Uterus (tissue), 4 donors: ENCODE results near the gene LNPEP. TPM values are rescaled to one million over a fixed set of nuclear protein-coding genes. Genes with fewer than 3 reads are reported as not detected.

ENCODE experiments used
- DNase-seq, 2 donors: peaks; one replicate each; pipeline ENCODE4 v3.0.0-alpha.2; 2019 to 2020
- H3K27ac ChIP-seq, 2 donors: fragments of 200-600 bp; sonication (generic); 1 replicate in 1 of 2; 2 replicates in 1 of 2; pipeline ENCODE4 v1.5.1; 2016 to 2018
- H3K27me3 ChIP-seq, 2 donors: fragments of 200-600 bp; sonication (generic); one replicate each; pipeline ENCODE4 v1.5.1; 2018 to 2019; ENCODE audit warnings: control low read depth in 1 of 2
- H3K36me3 ChIP-seq, 2 donors: fragments of 200-600 bp; sonication (generic); one replicate each; pipeline ENCODE4 v1.5.1; 2019; ENCODE audit warnings: control low read depth in 1 of 2
- H3K4me1 ChIP-seq, 2 donors: fragments of 200-600 bp; sonication (generic); one replicate each; pipeline ENCODE4 v1.5.1; 2018 to 2019; ENCODE audit warnings: control low read depth in 1 of 2
- H3K4me3 ChIP-seq, 2 donors: fragments of 200-600 bp; sonication (generic); 1 replicate in 1 of 2; 2 replicates in 1 of 2; pipeline ENCODE4 v1.5.1; 2018 to 2019; ENCODE audit warnings: mild to moderate bottlenecking in 1 of 2
- H3K9me3 ChIP-seq, 2 donors: fragments of 200-600 bp; sonication (generic); one replicate each; pipeline ENCODE4 v1.5.1; 2019; ENCODE audit warnings: control low read depth in 1 of 2
- CTCF ChIP-seq, 4 experiments: fragments of 200-600 bp in 2 of 4; fragments of 450-650 bp in 2 of 4; sonication (generic) in 2 of 4; IDR thresholded peaks; one replicate each; pipeline ENCODE4 v1.5.1; 2016 to 2019; ENCODE audit warnings: antibody characterized with exemption in 4 of 4, mild to moderate bottlenecking in 2 of 4, moderate library complexity in 1 of 4
- POLR2A ChIP-seq, 2 donors: fragments of 450-650 bp; IDR thresholded peaks; one replicate each; pipeline ENCODE4 v1.6.1; 2016; ENCODE audit warnings: antibody characterized with exemption in 2 of 2, mild to moderate bottlenecking in 1 of 2, moderate library complexity in 1 of 2
- intact Hi-C: fragments of 100-400 bp; cut with DNase I; formaldehyde crosslinking; loops from one replicate; pipeline ENCODE4 v1.15.1; 2023; ENCODE audit warnings: low total_unique reads
- total RNA-seq, 4 donors: library from RNA; depleted of rRNA in 3 of 4; stranded (reverse); fragments of >200 nt in 3 of 4; gene quantifications; one replicate each; pipeline versions ENCODE4 v1.1.0 to v1.2.4, GENCODE V29; 2014 to 2023
- donor health status: DM: yes; HTN: yes; CAD: no.

LNPEP gene
- total RNA-seq, 4 donors from 2014 or later: 32.5 to 93.9 (median 51.1) TPM

GRCh38 chr5:97006454-97007060, 70.7 kb downstream of the LNPEP start:
- no peak for DNase-seq
- intact Hi-C loops: no loop called here
- H3K4me3 ChIP-seq: no peak overlapping the region
- no peaks in the 10 kb centered on the region for H3K9me3 ChIP-seq
- H3K4me1 ChIP-seq: no peaks in the 10 kb centered on the region
- TF ChIP-seq POLR2A (IDR thresholded peaks at IDR 0.05) (no peak), CTCF (IDR thresholded peaks at IDR 0.05) (no peak)
- H3K27me3 ChIP-seq: no peaks in the 10 kb centered on the region
- no peak overlapping the region for H3K27ac ChIP-seq
- H3K36me3 ChIP-seq: peaks cover 0 to 2% of the 10 kb centered on the region in 2 donors

GRCh38 chr5:97009212-97009898, 73.5 kb downstream of the LNPEP start:
- H3K4me3 ChIP-seq: no peak overlapping the region
- TF ChIP-seq CTCF (IDR thresholded peaks at IDR 0.05) (no peak), POLR2A (IDR thresholded peaks at IDR 0.05) (no peak)
- H3K4me1 ChIP-seq: no peaks in the 10 kb centered on the region
- H3K36me3 ChIP-seq: no peaks in the 10 kb centered on the region
- H3K9me3 ChIP-seq: no peaks in the 10 kb centered on the region
- intact Hi-C loops: no loop called here
- no peaks in the 10 kb centered on the region for H3K27me3 ChIP-seq
- no peak for DNase-seq
- no peak overlapping the region for H3K27ac ChIP-seq

- Histone ChIP-seq H3K9me3 (no peaks in the 10 kb centered on the region), H3K4me3 (no peak overlapping the region), H3K27ac (no peak overlapping the region), H3K4me1 (no peaks in the 10 kb centered on the region), H3K27me3 (no peaks in the 10 kb centered on the region), H3K36me3 (no peaks in the 10 kb centered on the region)
- TF ChIP-seq CTCF (IDR thresholded peaks at IDR 0.05): no peak
- no peak for TF ChIP-seq POLR2A (IDR thresholded peaks at IDR 0.05)
- intact Hi-C loops: no loop called here
- no peak for DNase-seq
Observed at GRCh38 chr5:97009921-97010320, 74.0 kb downstream of the LNPEP start.

- no peaks in the 10 kb centered on the region for H3K4me1 ChIP-seq
- H3K4me3 ChIP-seq: no peak overlapping the region
- H3K9me3 ChIP-seq: no peaks in the 10 kb centered on the region
- intact Hi-C loops: no loop called here
- TF ChIP-seq CTCF (IDR thresholded peaks at IDR 0.05): no peak
- TF ChIP-seq POLR2A (IDR thresholded peaks at IDR 0.05): no peak
- no peak overlapping the region for H3K27ac ChIP-seq
- no peaks in the 10 kb centered on the region for H3K27me3 ChIP-seq
- no peak for DNase-seq
- H3K36me3 ChIP-seq: no peaks in the 10 kb centered on the region
Observed at GRCh38 chr5:97010606-97011005, 74.7 kb downstream of the LNPEP start.

DNA sequence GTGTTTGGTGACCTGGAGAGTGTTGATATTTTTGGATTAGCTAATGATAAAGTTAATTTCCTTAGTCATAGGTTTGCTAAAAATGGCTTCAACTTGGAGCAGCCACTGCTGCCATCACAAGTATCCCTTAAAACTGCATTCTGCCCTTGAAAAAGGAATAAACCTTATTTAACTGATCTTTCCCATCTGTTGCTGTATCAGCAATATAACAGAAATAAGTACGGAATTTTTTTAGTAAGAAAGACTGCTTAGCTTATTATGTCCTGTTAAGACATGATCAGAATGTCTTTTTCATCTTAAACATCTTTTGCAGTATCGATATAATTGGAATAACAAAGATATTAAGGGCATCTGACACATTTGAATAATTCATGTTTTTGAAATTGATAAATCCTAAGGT, 75.7 kb downstream of the LNPEP start:
- DNase-seq: no peak
- no peak overlapping the region for H3K4me3 ChIP-seq
- H3K9me3 ChIP-seq: no peaks in the 10 kb centered on the region
- intact Hi-C loops: no loop called here
- H3K27me3 ChIP-seq: no peaks in the 10 kb centered on the region
- H3K36me3 ChIP-seq: no peaks in the 10 kb centered on the region
- H3K27ac ChIP-seq: no peak overlapping the region
- H3K4me1 ChIP-seq: no peaks in the 10 kb centered on the region
- TF ChIP-seq CTCF (IDR thresholded peaks at IDR 0.05) (no peak), POLR2A (IDR thresholded peaks at IDR 0.05) (no peak)
